Ovary (tissue), 3 donors: ENCODE data around the gene RSPH10B2.
"Not testable (repeated sequence)": the region's sequence is repeated elsewhere in the genome, so short reads cannot be mapped to it uniquely, and the experiment has no call there.

Source experiments
- CTCF ChIP-seq, 3 donors: fragments of 450-650 bp in 2 of 3; fragments of 200-600 bp in 1 of 3; IDR thresholded peaks; one replicate each; pipeline versions ENCODE4 v1.5.1 to v1.8.0; 2016 to 2022; ENCODE audit warnings: antibody characterized with exemption in 3 of 3, mild to moderate bottlenecking in 1 of 3
- POLR2A ChIP-seq: fragments of 450-650 bp; IDR thresholded peaks from one replicate; pipeline ENCODE4 v1.6.1; 2017; ENCODE audit warnings: antibody characterized with exemption, mild to moderate bottlenecking, moderate library complexity
- donor health status: DM: no; HTN: no; CAD: no.

GRCh38 chr7:6798047-6798446 is 44.1 kb downstream of the RSPH10B2 start:
- TF ChIP-seq CTCF (IDR thresholded peaks at IDR 0.05); POLR2A: not testable (repeated sequence)
